Hematopoietic multipotent progenitor cell (in vitro differentiated cells): ENCODE results near the gene CHAD. TPM values are rescaled to one million over a fixed set of nuclear protein-coding genes. Genes with fewer than 3 reads are reported as not detected.
A peak's percentile ranks its signal among the peaks of the same experiment; 100 is the strongest.

ENCODE experiments used
- DNase-seq, 3 donors: peaks; one replicate each; pipeline ENCODE4 v3.0.0-alpha.2; 2011 to 2015; ENCODE audit warnings: low read depth in 2 of 3, low spot score in 2 of 3
- total RNA-seq: library from RNA; depleted of rRNA; stranded (reverse); fragments of >200 nt; gene quantifications from one replicate; pipeline ENCODE4 v1.2.3, GENCODE V29; 2012

CHAD gene
- total RNA-seq, 1 donor: under 0.01 TPM

GRCh38 chr17:50495217-50495823 is 26.6 kb upstream of the CHAD start:
- no peak for DNase-seq

- no peak for DNase-seq
These were observed 25.1 kb upstream of the CHAD start for GRCh38 chr17:50493744-50494143.

- no peak for DNase-seq
These were observed 23.5 kb upstream of the CHAD start for GRCh38 chr17:50492214-50492613.

- DNase-seq: no peak
These were observed 22.8 kb upstream of the CHAD start for GRCh38 chr17:50491505-50491904.

GRCh38 chr17:50488880-50489279 is 20.2 kb upstream of the CHAD start:
- DNase-seq: no peak

- no peak for DNase-seq
These were observed 18.8 kb upstream of the CHAD start for GRCh38 chr17:50487213-50488096.

GRCh38 chr17:50484386-50485155 is 15.9 kb upstream of the CHAD start:
- DNase-seq: no peak

- DNase-seq: no peak
These were observed 14.6 kb upstream of the CHAD start for GRCh38 chr17:50483266-50483665.

- peak; percentile 29 to 89 (median 83) for DNase-seq
These were observed 13.8 kb upstream of the CHAD start for GRCh38 chr17:50482516-50482915.

- no peak for DNase-seq
These were observed 13.4 kb upstream of the CHAD start for GRCh38 chr17:50482110-50482509.

- no peak for DNase-seq
These were observed 13.0 kb upstream of the CHAD start for GRCh38 chr17:50481648-50482047.

GRCh38 chr17:50480854-50481490 is 12.3 kb upstream of the CHAD start:
- no peak for DNase-seq

GRCh38 chr17:50480142-50480764 is 11.6 kb upstream of the CHAD start:
- DNase-seq: no peak

- DNase-seq: peak; percentile 26 to 84 (median 80)
These were observed 11.0 kb upstream of the CHAD start for GRCh38 chr17:50479522-50480141.

GRCh38 chr17:50478391-50479381 is 10.0 kb upstream of the CHAD start, which contains the start of gene RSAD1:
Gene RSAD1, plus strand, starts transcription at chr17:50478860. Its CDS starts 25 bp downstream, at chr17:50478885.
- peak; percentile 79 to 95 (median 91) for DNase-seq

- no peak for DNase-seq
These were observed 9.3 kb upstream of the CHAD start for GRCh38 chr17:50477976-50478375.

GRCh38 chr17:50476545-50477315 is 8.1 kb upstream of the CHAD start:
- DNase-seq: no peak
